HuH-7.5 (cell line): ENCODE measurements around the gene PBX1.

ENCODE experiments used
- DNase-seq: peaks from one replicate; pipeline ENCODE4 v3.0.0; 2011; ENCODE audit warnings: low spot score

Gene PBX1

GRCh38 chr1:164876398-164877116 lies 317.6 kb downstream of the PBX1 start:
- DNase-seq, result no peak

GRCh38 chr1:164880199-164880598 lies 321.2 kb downstream of the PBX1 start:
- no peak for DNase-seq

GRCh38 chr1:164880644-164881043 lies 321.7 kb downstream of the PBX1 start:
- DNase-seq, result no peak

- DNase-seq, result no peak
Observed at GRCh38 chr1:164885311-164885710, 326.3 kb downstream of the PBX1 start.

- DNase-seq, result no peak
Observed at GRCh38 chr1:164886101-164886500, 327.1 kb downstream of the PBX1 start.

- DNase-seq, result no peak
Observed at GRCh38 chr1:164891615-164892014, 332.6 kb downstream of the PBX1 start.

- no peak for DNase-seq
Observed at GRCh38 chr1:164895026-164895912, 336.3 kb downstream of the PBX1 start.

- DNase-seq, result no peak
Observed at GRCh38 chr1:164901031-164901430, 342.0 kb downstream of the PBX1 start.
